NCI-H146 treated with DMSO at 0.1 percent for 48 hours (cell line): ENCODE results near the gene HMCN1.

ENCODE experiments used
- DNase-seq: peaks from one replicate; lab custom pipeline; 2025; ENCODE audit not compliant: unreplicated experiment; lab: John Stamatoyannopoulos, UW

HMCN1 gene

DNA sequence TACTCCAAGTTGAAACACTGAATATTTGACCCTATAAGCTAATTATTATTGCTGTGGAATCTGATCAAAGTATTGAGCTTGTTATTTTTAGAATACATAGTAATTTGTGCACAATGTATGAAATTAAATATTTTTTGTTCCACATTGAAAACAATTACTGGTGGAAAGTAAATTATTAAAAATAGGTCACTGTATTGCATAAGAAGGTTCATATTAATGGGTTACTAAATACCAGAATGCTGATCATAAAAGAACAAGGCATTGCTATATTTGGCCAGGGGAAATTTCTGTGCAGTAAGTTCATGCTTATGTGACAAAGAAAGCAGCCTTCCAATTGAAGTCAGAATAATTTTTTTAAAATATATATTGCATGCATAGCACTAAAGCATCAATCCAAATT lies 481.4 kb downstream of the HMCN1 start:
- no peak for DNase-seq

DNA sequence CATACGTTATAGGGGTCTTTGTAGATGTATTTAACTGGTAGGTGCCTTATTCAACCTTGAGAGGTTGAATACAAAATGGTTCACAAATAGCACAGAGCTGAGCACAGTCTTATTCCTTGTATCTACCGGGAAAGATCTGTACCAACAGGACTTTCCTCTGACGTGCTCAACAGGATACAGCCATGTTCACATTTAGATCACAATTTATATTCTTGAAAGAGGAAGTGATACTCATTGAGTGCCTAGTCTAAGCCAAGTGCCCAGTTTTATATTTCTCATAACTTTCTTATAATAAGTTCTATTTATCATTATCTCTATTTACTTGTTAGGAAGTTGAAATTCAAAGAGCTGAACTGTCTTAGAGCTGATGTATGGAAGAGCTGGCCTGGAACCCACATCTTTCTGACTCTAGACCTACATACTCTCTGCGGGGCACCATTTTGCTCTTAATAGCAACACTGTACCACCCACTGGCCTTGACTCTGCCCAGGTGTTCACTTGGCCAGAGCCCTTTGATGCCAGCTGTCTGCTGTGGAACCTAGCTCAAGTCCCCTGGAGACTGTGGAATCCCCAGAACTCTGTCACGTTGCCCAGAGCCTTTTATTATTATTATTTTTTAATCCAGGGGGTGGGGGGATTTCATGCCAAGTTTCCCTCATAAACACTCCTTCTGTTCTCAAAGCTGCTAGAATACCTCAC lies 484.6 kb downstream of the HMCN1 start:
- DNase-seq, result no peak

DNA sequence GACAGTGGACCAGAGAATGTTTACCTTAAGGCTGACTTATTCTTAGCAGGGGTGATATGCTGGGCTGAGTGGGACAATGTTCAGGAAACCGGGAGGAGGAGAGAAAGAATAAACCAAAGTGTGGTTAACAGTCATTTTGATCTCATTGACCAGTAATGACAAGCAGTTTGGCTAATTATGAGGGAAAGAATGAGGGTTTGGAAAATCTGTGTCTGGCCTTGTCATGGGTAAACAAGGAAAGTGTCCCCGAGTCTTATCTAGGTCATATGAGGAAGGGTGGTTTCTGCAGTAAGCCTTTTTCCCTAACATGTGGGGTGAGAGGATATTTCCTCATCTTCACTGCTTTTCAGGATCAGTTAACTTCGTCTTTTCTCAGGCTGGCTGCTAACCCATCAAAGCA lies 485.9 kb downstream of the HMCN1 start:
- DNase-seq, result no peak

DNA sequence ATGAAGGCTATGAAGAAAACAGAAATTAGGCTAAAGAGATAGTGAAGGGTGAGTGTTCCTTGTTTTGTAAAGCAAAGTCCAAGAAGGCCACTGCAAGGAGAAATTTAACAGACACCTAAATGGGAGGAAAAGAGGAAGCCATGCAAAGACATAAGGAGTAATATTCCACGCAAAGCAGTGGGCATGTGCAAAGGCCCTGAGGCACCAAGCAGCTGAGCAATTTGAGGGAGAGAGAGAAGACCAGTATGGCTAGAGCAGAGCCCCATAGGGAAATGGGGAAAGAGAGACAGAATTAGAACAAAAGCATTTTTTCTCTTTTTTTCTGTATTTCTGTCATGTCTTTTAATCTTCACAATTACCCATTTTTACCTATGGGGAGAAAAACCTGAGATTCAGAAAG lies 486.7 kb downstream of the HMCN1 start:
- DNase-seq, result no peak

DNA sequence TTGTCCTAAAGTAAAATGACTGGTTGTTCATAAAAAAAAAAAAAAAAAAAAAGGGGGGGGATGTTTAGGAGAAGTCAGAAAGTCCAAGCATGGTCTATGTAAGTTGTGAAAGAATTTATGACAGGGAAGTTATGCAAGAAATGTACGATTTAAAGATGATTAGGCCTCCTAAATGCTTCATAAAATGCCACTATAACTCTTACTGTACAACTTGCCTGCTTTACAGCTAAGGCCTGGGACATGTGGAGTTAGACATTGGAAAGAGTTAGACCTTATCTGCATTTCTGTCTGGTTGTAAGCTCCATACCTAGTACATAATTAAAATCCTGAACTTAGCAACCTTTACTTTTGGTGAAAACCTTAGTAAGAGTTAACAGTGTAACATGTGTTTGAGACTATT lies 490.9 kb downstream of the HMCN1 start:
- DNase-seq, result no peak

DNA sequence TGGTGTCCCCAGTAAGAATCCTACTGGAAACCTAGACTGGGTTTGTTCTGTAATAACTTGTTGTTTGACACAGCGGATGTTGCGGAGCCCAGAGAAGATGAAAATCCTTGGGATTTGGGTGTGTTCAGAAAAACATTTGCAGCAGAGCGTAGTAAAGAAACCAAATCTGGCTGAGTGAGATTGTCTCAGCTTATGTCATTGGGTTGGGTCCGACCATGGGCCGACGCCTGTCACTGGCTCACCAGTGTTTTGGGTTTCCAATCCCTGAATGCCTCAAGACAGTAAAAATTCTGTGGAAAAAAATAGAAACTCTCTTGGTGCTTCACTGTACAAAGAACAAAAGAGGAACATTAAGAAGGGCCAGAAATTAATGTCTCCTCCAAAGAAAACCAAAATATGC lies 494.6 kb downstream of the HMCN1 start:
- DNase-seq, result no peak

DNA sequence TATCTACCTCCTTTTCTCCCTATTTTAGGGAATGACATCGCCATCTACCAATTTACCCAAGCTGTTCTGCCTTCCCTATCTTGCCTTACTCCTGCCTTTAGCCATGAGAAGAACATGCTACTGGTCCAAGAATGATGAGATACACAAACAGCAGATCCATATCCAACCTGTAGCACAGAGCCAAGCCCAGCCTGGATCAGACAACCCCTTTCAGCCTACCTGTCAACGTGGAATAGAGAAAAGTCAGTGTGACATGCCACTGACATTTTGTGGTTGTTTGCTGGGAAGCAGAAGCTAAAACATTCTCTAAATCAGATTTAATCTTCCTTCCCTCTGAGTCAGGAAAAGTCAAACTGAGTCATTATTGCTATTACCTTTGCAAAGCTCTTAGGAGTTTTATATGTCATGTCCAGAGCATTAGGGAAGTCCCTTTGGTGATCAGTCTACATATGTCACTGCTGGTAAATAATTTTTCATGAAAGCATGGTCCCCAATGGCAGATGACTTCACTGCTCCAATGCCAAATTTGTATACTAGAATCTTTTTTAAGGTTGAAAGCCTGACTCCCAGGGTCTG lies 497.8 kb downstream of the HMCN1 start:
- DNase-seq, result no peak

DNA sequence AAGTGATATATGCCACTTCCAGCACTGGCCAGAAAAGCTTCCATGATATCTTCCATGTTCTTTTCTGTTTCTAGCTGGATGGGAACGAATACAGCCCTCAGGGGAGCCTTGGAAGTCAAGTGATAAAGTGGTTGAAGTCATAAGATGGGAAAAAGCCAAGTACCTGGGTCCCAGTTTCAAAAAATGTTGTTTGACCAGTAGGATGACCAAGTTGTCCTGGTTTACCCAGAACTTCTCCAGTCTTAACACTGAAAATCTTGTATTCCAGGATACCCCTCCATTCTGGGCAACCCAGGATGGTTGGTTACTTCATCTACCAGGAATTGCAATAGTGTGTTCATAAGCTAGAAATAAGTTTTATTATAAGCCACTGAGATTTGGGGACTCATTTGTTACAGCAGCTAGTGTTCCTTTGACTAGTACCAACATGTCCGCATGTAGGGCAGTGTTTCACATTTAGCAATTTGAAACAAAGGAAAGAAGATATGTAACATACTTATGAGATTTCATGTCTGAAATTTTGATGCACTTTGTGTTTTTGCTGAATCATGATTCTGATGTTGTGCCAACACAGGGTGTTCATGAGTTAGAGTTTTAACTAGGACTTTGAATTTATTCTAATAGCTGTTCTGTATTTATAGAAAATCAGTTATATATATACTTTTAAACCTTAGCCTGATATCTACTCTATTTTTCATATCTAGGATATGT lies 500.9 kb downstream of the HMCN1 start:
- no peak for DNase-seq

DNA sequence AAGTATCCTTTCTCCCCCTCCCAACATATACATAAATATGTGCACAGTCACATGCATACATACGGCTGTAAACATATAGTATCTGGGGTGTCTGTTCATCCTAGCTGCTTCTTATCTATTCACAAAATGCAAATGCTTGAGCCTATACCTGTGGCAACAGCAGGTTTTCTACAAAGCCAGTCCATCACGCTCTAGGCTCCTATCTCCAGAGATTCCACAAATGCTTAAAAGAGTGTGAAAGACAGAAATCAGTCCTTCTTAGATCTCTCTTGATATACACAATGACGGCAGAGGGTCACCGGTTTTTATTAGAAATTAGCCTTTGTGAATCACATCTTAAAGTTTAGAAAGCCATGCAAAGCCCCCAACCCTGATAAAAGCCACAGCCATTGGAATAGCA lies 501.5 kb downstream of the HMCN1 start:
- no peak for DNase-seq

DNA sequence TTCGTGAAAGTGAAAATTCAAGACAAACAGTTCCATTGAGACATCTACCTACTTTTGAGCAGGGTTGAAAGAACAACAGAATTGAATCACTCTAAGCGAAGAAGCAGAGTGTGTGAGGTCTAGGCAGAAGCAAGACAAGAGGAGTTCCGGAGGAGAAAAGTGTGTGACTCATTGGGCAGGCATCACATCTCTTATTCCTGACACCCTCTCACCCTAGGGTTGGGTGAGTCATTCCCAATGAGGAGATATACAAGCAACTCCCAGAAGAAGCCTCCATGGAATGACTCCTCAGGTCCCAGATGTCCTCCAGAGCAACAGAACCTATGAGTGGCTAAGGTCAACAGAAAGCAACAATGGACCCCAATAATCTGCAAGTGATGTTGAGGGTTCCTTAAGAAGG lies 502.7 kb downstream of the HMCN1 start:
- DNase-seq, result no peak

DNA sequence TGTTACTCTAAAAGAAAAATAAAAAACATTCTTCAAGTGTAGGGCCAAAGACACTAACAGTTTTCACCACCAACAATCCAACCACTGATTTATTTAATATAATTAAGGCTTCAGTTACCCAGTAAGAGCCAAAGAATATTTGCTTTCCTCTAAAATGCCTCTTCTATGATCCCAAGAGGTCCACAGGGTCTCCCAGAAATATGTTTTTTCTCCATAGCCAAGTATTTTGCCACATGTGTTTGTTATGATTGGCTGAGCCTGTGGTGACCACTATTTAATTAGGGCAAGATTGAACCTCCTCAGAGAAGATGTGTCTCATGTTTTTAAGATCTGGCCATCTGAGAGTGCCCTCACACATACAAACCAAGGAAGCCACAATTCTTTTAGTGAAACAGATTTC lies 505.0 kb downstream of the HMCN1 start:
- no peak for DNase-seq

DNA sequence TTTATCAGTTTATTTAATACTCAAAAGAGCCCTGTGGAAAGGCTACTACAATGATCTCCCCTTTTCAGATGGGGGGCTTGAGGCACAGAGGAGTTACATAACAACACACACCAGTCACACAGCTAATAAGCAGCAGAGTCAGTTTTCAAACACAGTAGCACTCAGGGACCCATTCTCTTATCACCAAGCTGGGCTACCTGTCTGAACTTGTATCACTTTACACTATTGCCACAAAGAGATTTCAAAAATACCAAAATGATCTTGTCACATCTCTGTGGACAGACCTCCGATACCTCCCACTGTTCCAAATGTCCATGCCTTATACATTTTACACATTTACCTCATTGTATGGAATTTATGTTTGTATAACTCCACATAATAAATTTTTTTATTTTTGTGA lies 506.2 kb downstream of the HMCN1 start:
- no peak for DNase-seq
